ENCODE results near the gene MRPL21.

DNA sequence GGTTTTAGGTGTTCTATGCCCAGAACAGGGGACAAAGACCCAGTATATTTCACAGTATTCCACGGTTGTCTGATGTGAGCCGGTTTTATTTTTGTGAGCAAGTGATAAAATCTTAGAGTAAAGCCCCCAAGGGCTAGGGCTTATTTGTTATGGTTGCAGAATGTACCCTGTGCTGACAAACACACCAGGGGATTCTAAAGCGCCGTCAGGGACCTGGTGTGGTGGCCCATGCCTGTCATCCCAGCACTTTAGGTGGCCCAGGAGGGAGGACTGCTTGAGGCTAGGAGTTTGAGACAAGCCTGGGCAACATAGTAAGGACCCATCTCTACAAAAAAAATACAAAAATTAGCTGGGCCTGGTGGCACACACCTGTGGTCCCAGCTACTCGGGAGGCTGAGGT is 22.8 kb downstream of the MRPL21 start:
- TF ChIP-seq, protein P1, sequence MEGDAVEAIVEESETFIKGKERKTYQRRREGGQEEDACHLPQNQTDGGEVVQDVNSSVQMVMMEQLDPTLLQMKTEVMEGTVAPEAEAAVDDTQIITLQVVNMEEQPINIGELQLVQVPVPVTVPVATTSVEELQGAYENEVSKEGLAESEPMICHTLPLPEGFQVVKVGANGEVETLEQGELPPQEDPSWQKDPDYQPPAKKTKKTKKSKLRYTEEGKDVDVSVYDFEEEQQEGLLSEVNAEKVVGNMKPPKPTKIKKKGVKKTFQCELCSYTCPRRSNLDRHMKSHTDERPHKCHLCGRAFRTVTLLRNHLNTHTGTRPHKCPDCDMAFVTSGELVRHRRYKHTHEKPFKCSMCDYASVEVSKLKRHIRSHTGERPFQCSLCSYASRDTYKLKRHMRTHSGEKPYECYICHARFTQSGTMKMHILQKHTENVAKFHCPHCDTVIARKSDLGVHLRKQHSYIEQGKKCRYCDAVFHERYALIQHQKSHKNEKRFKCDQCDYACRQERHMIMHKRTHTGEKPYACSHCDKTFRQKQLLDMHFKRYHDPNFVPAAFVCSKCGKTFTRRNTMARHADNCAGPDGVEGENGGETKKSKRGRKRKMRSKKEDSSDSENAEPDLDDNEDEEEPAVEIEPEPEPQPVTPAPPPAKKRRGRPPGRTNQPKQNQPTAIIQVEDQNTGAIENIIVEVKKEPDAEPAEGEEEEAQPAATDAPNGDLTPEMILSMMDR (IDR thresholded peaks at IDR 0.05; ENCODE audit: low read length) = no peak
- TF ChIP-seq EZH2 (IDR thresholded peaks at IDR 0.05; ENCODE audit: borderline replicate concordance, low read length) = no peak
